Right lobe of liver (tissue), 6 donors: ENCODE data around the gene EPB41L4B. TPM values are rescaled to one million over a fixed set of nuclear protein-coding genes. Genes with fewer than 3 reads are reported as not detected.

Experiments used
- ATAC-seq, 4 donors: fragments of 200-7000 bp; cut with Tn5 transposase; one replicate each; pipeline ENCODE4 v1.9.1; 2020; ENCODE audit warnings: mild to moderate bottlenecking in 4 of 4, moderate library complexity in 4 of 4
- DNase-seq, 3 donors: peaks; one replicate each; pipeline ENCODE4 v3.0.0-alpha.2; 2020
- H3K27ac ChIP-seq, 3 donors: fragments of 200-600 bp; one replicate each; pipeline ENCODE4 v1.8.0; 2022
- H3K27me3 ChIP-seq, 2 donors: fragments of 200-600 bp; one replicate each; pipeline ENCODE4 v1.8.0; 2022
- H3K36me3 ChIP-seq, 4 donors: fragments of 200-600 bp; sonication (generic) in 1 of 4; one replicate each; pipeline versions ENCODE4 v1.5.1 to v1.8.0; 2017 to 2022; ENCODE audit warnings: control low read depth in 1 of 4
- H3K4me1 ChIP-seq, 4 donors: fragments of 200-600 bp; sonication (generic) in 1 of 4; one replicate each; pipeline versions ENCODE4 v1.5.1 to v1.8.0; 2017 to 2022; ENCODE audit warnings: control low read depth in 1 of 4
- H3K4me3 ChIP-seq, 3 donors: fragments of 200-600 bp; one replicate each; pipeline ENCODE4 v1.8.0; 2022
- H3K9me3 ChIP-seq, 4 donors: fragments of 200-600 bp; sonication (generic) in 1 of 4; one replicate each; pipeline versions ENCODE4 v1.5.1 to v1.8.0; 2017 to 2022; ENCODE audit warnings: control low read depth in 1 of 4
- CTCF ChIP-seq, 4 donors: fragments of 200-600 bp in 3 of 4; fragments of 450-650 bp in 1 of 4; IDR thresholded peaks; one replicate each; pipeline versions ENCODE4 v1.5.1 to v1.8.0; 2016 to 2022; ENCODE audit warnings: antibody characterized with exemption in 4 of 4, mild to moderate bottlenecking in 2 of 4
- POLR2A ChIP-seq: fragments of 450-650 bp; IDR thresholded peaks from one replicate; pipeline ENCODE4 v1.6.1; 2017; ENCODE audit warnings: antibody characterized with exemption, mild to moderate bottlenecking
- WGBS: methylation state at CpG from one replicate; pipeline ENCODE4 v1.1.6; 2018; ENCODE audit warnings: low coverage, low lambda C conversion rate; ENCODE audit not compliant: insufficient coverage; ENCODE audit errors: missing lambda C conversion rate; 5-methylcytosine and 5-hydroxymethylcytosine counted together
- intact Hi-C, 2 donors: fragments of 100-400 bp; cut with DNase I; formaldehyde crosslinking; loops; one replicate each; pipeline versions ENCODE4 v1.11.2 to v1.14.1; 2022
- total RNA-seq, 6 experiments: library from RNA; depleted of rRNA in 2 of 6; stranded (reverse); fragments of >200 nt in 2 of 6; fragmentation: NEBNext Ultra II Directional in 3 of 6; extraction: Animal tissue kit (Norgen Biotek cat#: 25700) in 3 of 6; gene quantifications; one replicate each; pipeline versions ENCODE4 v1.1.0 to v1.2.4, GENCODE V29; 2016 to 2023
- donor health status: DM: no; HTN: yes; CAD: no.
- donor health status: DM: no; HTN: no; CAD: no.
- donor health status: DM: no; HTN: no; CAD: no.
- donor health status: DM: no; HTN: yes; CAD: no.
- donor health status: DM: no; HTN: yes; CAD: no.

The EPB41L4B gene
- total RNA-seq, 6 experiments from 2014 or later = 29.0 to 89.0 (median 32.4) TPM

- H3K27me3 ChIP-seq = no peaks in the 10 kb centered on the region
- DNase-seq = peak; percentile 70 to 74 (median 73)
- TF ChIP-seq CTCF (IDR thresholded peaks at IDR 0.05) = peak; percentile 75 to 98 (median 96)
- no peak for TF ChIP-seq POLR2A
- WGBS = 10% methylated on average over 8 of the region's 9 CpGs
- peak overlapping the region in 1 of 3 donors; percentile 66 for H3K27ac ChIP-seq
- peaks cover 0 to 52% (median 14%) of the 10 kb centered on the region in 4 donors for H3K4me1 ChIP-seq
- intact Hi-C loops = no loop called here
- no peaks in the 10 kb centered on the region for H3K9me3 ChIP-seq
- ATAC-seq = peak; percentile 70 to 81 (median 79)
- no peak overlapping the region for H3K4me3 ChIP-seq
- peaks cover 0 to 16% (median 4%) of the 10 kb centered on the region in 4 donors for H3K36me3 ChIP-seq
These were observed 76.4 kb downstream of the EPB41L4B start for GRCh38 chr9:109244179-109245132.

GRCh38 chr9:109242741-109243140, 78.1 kb downstream of the EPB41L4B start:
- Histone ChIP-seq H3K36me3 (peaks cover 0 to 20% (median 4%) of the 10 kb centered on the region in 4 donors), H3K9me3 (no peaks in the 10 kb centered on the region), H3K4me3 (no peak overlapping the region), H3K4me1 (peaks cover 0 to 36% (median 6%) of the 10 kb centered on the region in 4 donors), H3K27ac (no peak overlapping the region), H3K27me3 (no peaks in the 10 kb centered on the region)
- no peak for ATAC-seq
- DNase-seq = no peak
- TF ChIP-seq CTCF (IDR thresholded peaks at IDR 0.05) = no peak
- no peak for TF ChIP-seq POLR2A
- intact Hi-C loops = no loop called here
- WGBS = 62% methylated on average over 2 of the region's 2 CpGs

GRCh38 chr9:109242014-109242413, 78.8 kb downstream of the EPB41L4B start:
- intact Hi-C loops = no loop called here
- Histone ChIP-seq H3K36me3 (peaks cover 0 to 20% (median 4%) of the 10 kb centered on the region in 4 donors), H3K9me3 (no peaks in the 10 kb centered on the region), H3K4me1 (peaks cover 0 to 28% (median 3%) of the 10 kb centered on the region in 4 donors), H3K27me3 (no peaks in the 10 kb centered on the region), H3K27ac (no peak overlapping the region), H3K4me3 (no peak overlapping the region)
- DNase-seq (no peak), ATAC-seq (no peak)
- WGBS = 65% methylated on average over 2 of the region's 2 CpGs
- TF ChIP-seq CTCF (IDR thresholded peaks at IDR 0.05) = no peak
- TF ChIP-seq POLR2A = no peak

- intact Hi-C loops = no loop called here
- peaks cover 0 to 20% (median 3%) of the 10 kb centered on the region in 4 donors for H3K4me1 ChIP-seq
- peaks cover 0 to 20% (median 4%) of the 10 kb centered on the region in 4 donors for H3K36me3 ChIP-seq
- WGBS = 52% methylated on average over 3 of the region's 3 CpGs
- no peak for TF ChIP-seq CTCF (IDR thresholded peaks at IDR 0.05)
- no peak for TF ChIP-seq POLR2A
- ATAC-seq (no peak), DNase-seq (no peak)
- H3K27me3 ChIP-seq = no peaks in the 10 kb centered on the region
- no peak overlapping the region for H3K4me3 ChIP-seq
- no peak overlapping the region for H3K27ac ChIP-seq
- no peaks in the 10 kb centered on the region for H3K9me3 ChIP-seq
These were observed 79.7 kb downstream of the EPB41L4B start for GRCh38 chr9:109241207-109241606.
